ENCODE data around the gene TMEM151B.
"Not testable (repeated sequence)": the region's sequence is repeated elsewhere in the genome, so short reads cannot be mapped to it uniquely, and the experiment has no call there.

The TMEM151B gene

GRCh38 chr6:44311304-44311703, 41.1 kb downstream of the TMEM151B start:
- Histone ChIP-seq H3K4me1 (ENCODE audit: control insufficient read depth, insufficient read depth, low read length, poor library complexity, severe bottlenecking) (no peaks in the 10 kb centered on the region), H3K4me3 (ENCODE audit: extremely low read depth, insufficient read depth, low read length, poor library complexity, severe bottlenecking) (no peak overlapping the region), H3K27ac (ENCODE audit: low read depth, low read length, severe bottlenecking) (no peak overlapping the region), H3K36me3 (ENCODE audit: control insufficient read depth, insufficient read depth, low read length) (peaks cover 52% of the 10 kb centered on the region), H3K9me3 (ENCODE audit: control insufficient read depth, low read length) (no peaks in the 10 kb centered on the region)
- 90 to 100% methylated on average over 2 of the region's 2 CpGs for WGBS, 2 experiments (ENCODE audit: insufficient coverage in 2 of 2)

GRCh38 chr6:44311767-44312166, 41.5 kb downstream of the TMEM151B start:
- H3K4me1 ChIP-seq (ENCODE audit: control insufficient read depth, insufficient read depth, low read length, poor library complexity, severe bottlenecking) = no peaks in the 10 kb centered on the region
- H3K9me3 ChIP-seq (ENCODE audit: control insufficient read depth, low read length) = no peaks in the 10 kb centered on the region
- no peak overlapping the region for H3K27ac ChIP-seq (ENCODE audit: low read depth, low read length, severe bottlenecking)
- peaks cover 48% of the 10 kb centered on the region for H3K36me3 ChIP-seq (ENCODE audit: control insufficient read depth, insufficient read depth, low read length)
- 90 to 97% methylated on average over 3 of the region's 3 CpGs for WGBS, 2 experiments (ENCODE audit: insufficient coverage in 2 of 2)
- peak overlapping the region; percentile 79 for H3K4me3 ChIP-seq (ENCODE audit: extremely low read depth, insufficient read depth, low read length, poor library complexity, severe bottlenecking)

- peak within 1 kb of the TSS; percentile 18 for H3K27ac ChIP-seq (ENCODE audit: low read depth, low read length, severe bottlenecking)
Observed at GRCh38 chr6:44312901-44313788, 42.9 kb downstream of the TMEM151B start, which contains the start of gene AARS2. AARS2 (minus strand) TSS chr6:44313347; CDS start chr6:44313323, 24 bp downstream.

GRCh38 chr6:44314657-44315056, 44.4 kb downstream of the TMEM151B start:
- H3K36me3 ChIP-seq (ENCODE audit: control insufficient read depth, insufficient read depth, low read length) = peaks cover 25% of the 10 kb centered on the region
- not testable (repeated sequence) for H3K4me1 ChIP-seq (ENCODE audit: control insufficient read depth, insufficient read depth, low read length, poor library complexity, severe bottlenecking); H3K4me3 ChIP-seq (ENCODE audit: extremely low read depth, insufficient read depth, low read length, poor library complexity, severe bottlenecking); H3K9me3 ChIP-seq (ENCODE audit: control insufficient read depth, low read length); H3K27ac ChIP-seq (ENCODE audit: low read depth, low read length, severe bottlenecking)
- 80 to 83% methylated on average over 3 to 6 of the region's 8 CpGs for WGBS, 2 experiments (ENCODE audit: insufficient coverage in 2 of 2)

More at GRCh38 chr6:44312901-44313788, 42.9 kb downstream of the TMEM151B start, which contains the start of gene AARS2:
- peaks cover 38% of the 10 kb centered on the region for H3K36me3 ChIP-seq (ENCODE audit: control insufficient read depth, insufficient read depth, low read length)
- WGBS, 2 experiments (ENCODE audit: insufficient coverage in 2 of 2) = 1 to 5% methylated on average over 33 to 38 of the region's 52 CpGs
- no peaks in the 10 kb centered on the region for H3K9me3 ChIP-seq (ENCODE audit: control insufficient read depth, low read length)
- H3K4me1 ChIP-seq (ENCODE audit: control insufficient read depth, insufficient read depth, low read length, poor library complexity, severe bottlenecking) = no peaks in the 10 kb centered on the region
- peak within 1 kb of the TSS; percentile 79 for H3K4me3 ChIP-seq (ENCODE audit: extremely low read depth, insufficient read depth, low read length, poor library complexity, severe bottlenecking)

- 86 to 100% methylated on average over 3 of the region's 3 CpGs for WGBS, 2 experiments (ENCODE audit: insufficient coverage in 2 of 2)
- no peaks in the 10 kb centered on the region for H3K4me1 ChIP-seq (ENCODE audit: control insufficient read depth, insufficient read depth, low read length, poor library complexity, severe bottlenecking)
Observed at GRCh38 chr6:44315516-44315915, 45.3 kb downstream of the TMEM151B start.

GRCh38 chr6:44315951-44316350, 45.7 kb downstream of the TMEM151B start:
- Histone ChIP-seq H3K4me3 (ENCODE audit: extremely low read depth, insufficient read depth, low read length, poor library complexity, severe bottlenecking) (no peak overlapping the region), H3K9me3 (ENCODE audit: control insufficient read depth, low read length) (no peaks in the 10 kb centered on the region), H3K27ac (ENCODE audit: low read depth, low read length, severe bottlenecking) (no peak overlapping the region), H3K36me3 (ENCODE audit: control insufficient read depth, insufficient read depth, low read length) (peaks cover 12% of the 10 kb centered on the region), H3K4me1 (ENCODE audit: control insufficient read depth, insufficient read depth, low read length, poor library complexity, severe bottlenecking) (no peaks in the 10 kb centered on the region)
- 50 to 83% methylated on average over 1 to 2 of the region's 5 CpGs for WGBS, 2 experiments (ENCODE audit: insufficient coverage in 2 of 2)

More at GRCh38 chr6:44315516-44315915, 45.3 kb downstream of the TMEM151B start:
- Histone ChIP-seq H3K36me3 (ENCODE audit: control insufficient read depth, insufficient read depth, low read length) (peaks cover 16% of the 10 kb centered on the region), H3K4me3 (ENCODE audit: extremely low read depth, insufficient read depth, low read length, poor library complexity, severe bottlenecking) (no peak overlapping the region), H3K27ac (ENCODE audit: low read depth, low read length, severe bottlenecking) (no peak overlapping the region), H3K9me3 (ENCODE audit: control insufficient read depth, low read length) (no peaks in the 10 kb centered on the region)

GRCh38 chr6:44316481-44316880, 46.2 kb downstream of the TMEM151B start:
- Histone ChIP-seq H3K4me1 (ENCODE audit: control insufficient read depth, insufficient read depth, low read length, poor library complexity, severe bottlenecking) (no peaks in the 10 kb centered on the region), H3K36me3 (ENCODE audit: control insufficient read depth, insufficient read depth, low read length) (peaks cover 7% of the 10 kb centered on the region), H3K9me3 (ENCODE audit: control insufficient read depth, low read length) (no peaks in the 10 kb centered on the region), H3K27ac (ENCODE audit: low read depth, low read length, severe bottlenecking) (no peak overlapping the region), H3K4me3 (ENCODE audit: extremely low read depth, insufficient read depth, low read length, poor library complexity, severe bottlenecking) (no peak overlapping the region)
- WGBS, 2 experiments (ENCODE audit: insufficient coverage in 2 of 2) = 96 to 100% methylated on average over 3 to 5 of the region's 12 CpGs

- not testable (repeated sequence) for H3K4me3 ChIP-seq (ENCODE audit: extremely low read depth, insufficient read depth, low read length, poor library complexity, severe bottlenecking); H3K36me3 ChIP-seq (ENCODE audit: control insufficient read depth, insufficient read depth, low read length); H3K27ac ChIP-seq (ENCODE audit: low read depth, low read length, severe bottlenecking); H3K9me3 ChIP-seq (ENCODE audit: control insufficient read depth, low read length); H3K4me1 ChIP-seq (ENCODE audit: control insufficient read depth, insufficient read depth, low read length, poor library complexity, severe bottlenecking)
- 43 to 67% methylated on average over 1 to 3 of the region's 9 CpGs for WGBS, 2 experiments (ENCODE audit: insufficient coverage in 2 of 2)
Observed at GRCh38 chr6:44317136-44317631, 46.9 kb downstream of the TMEM151B start.

GRCh38 chr6:44321210-44321609, 51.0 kb downstream of the TMEM151B start:
- H3K4me1 ChIP-seq (ENCODE audit: control insufficient read depth, insufficient read depth, low read length, poor library complexity, severe bottlenecking) = no peaks in the 10 kb centered on the region
- 82% methylated on average over 1 of the region's 3 CpGs; no CpG with 5 or more reads in 1 of the 2 experiments for WGBS, 2 experiments (ENCODE audit: insufficient coverage in 2 of 2)
- no peak overlapping the region for H3K4me3 ChIP-seq (ENCODE audit: extremely low read depth, insufficient read depth, low read length, poor library complexity, severe bottlenecking)
- no peaks in the 10 kb centered on the region for H3K9me3 ChIP-seq (ENCODE audit: control insufficient read depth, low read length)
- H3K27ac ChIP-seq (ENCODE audit: low read depth, low read length, severe bottlenecking) = no peak overlapping the region
- no peaks in the 10 kb centered on the region for H3K36me3 ChIP-seq (ENCODE audit: control insufficient read depth, insufficient read depth, low read length)

- no peak overlapping the region for H3K27ac ChIP-seq (ENCODE audit: low read depth, low read length, severe bottlenecking)
- H3K9me3 ChIP-seq (ENCODE audit: control insufficient read depth, low read length) = no peaks in the 10 kb centered on the region
- no peak overlapping the region for H3K4me3 ChIP-seq (ENCODE audit: extremely low read depth, insufficient read depth, low read length, poor library complexity, severe bottlenecking)
- H3K36me3 ChIP-seq (ENCODE audit: control insufficient read depth, insufficient read depth, low read length) = no peaks in the 10 kb centered on the region
- no peaks in the 10 kb centered on the region for H3K4me1 ChIP-seq (ENCODE audit: control insufficient read depth, insufficient read depth, low read length, poor library complexity, severe bottlenecking)
Observed at GRCh38 chr6:44327096-44327495, 56.8 kb downstream of the TMEM151B start.

- H3K27ac ChIP-seq (ENCODE audit: low read depth, low read length, severe bottlenecking) = no peak overlapping the region
- H3K9me3 ChIP-seq (ENCODE audit: control insufficient read depth, low read length) = no peaks in the 10 kb centered on the region
- WGBS, 2 experiments (ENCODE audit: insufficient coverage in 2 of 2) = 93% methylated on average over 2 of the region's 2 CpGs; no CpG with 5 or more reads in 1 of the 2 experiments
- no peaks in the 10 kb centered on the region for H3K36me3 ChIP-seq (ENCODE audit: control insufficient read depth, insufficient read depth, low read length)
- no peaks in the 10 kb centered on the region for H3K4me1 ChIP-seq (ENCODE audit: control insufficient read depth, insufficient read depth, low read length, poor library complexity, severe bottlenecking)
- no peak overlapping the region for H3K4me3 ChIP-seq (ENCODE audit: extremely low read depth, insufficient read depth, low read length, poor library complexity, severe bottlenecking)
Observed at GRCh38 chr6:44327760-44328159, 57.5 kb downstream of the TMEM151B start.
